SK-N-SH treated with all-trans-retinoic acid at 6 μM for 48 hours (cell line): ENCODE results near the gene RTN4RL1.

ENCODE experiments used
- ARNTL ChIP-seq: fragments of 450-650 bp; formaldehyde crosslinking; IDR thresholded peaks from 2 replicates; pipeline ENCODE4 v1.5.0; 2020; ENCODE audit warnings: low read depth, mild to moderate bottlenecking, moderate library complexity, borderline replicate concordance
- BACH2 ChIP-seq: fragments of 250-450 bp; sonication (Bioruptor Pico); IDR thresholded peaks from 2 replicates; pipeline ENCODE4 v1.9.0; 2021; ENCODE audit warnings: mild to moderate bottlenecking, borderline replicate concordance
- ISL1 ChIP-seq: fragments of 250-450 bp; sonication (Bioruptor Pico); IDR thresholded peaks from 2 replicates; pipeline ENCODE4 v2.1.2; 2022; ENCODE audit warnings: mild to moderate bottlenecking, moderate library complexity
- OSR1 ChIP-seq: fragments of 250-450 bp; sonication (Bioruptor Pico); IDR thresholded peaks from 2 replicates; pipeline ENCODE4 v1.8.0; 2022; ENCODE audit warnings: moderate library complexity, mild to moderate bottlenecking, inconsistent platforms
- PATZ1 ChIP-seq: fragments of 250-450 bp; sonication (Bioruptor Pico); IDR thresholded peaks from 2 replicates; pipeline ENCODE4 v1.8.0; 2020; ENCODE audit warnings: mild to moderate bottlenecking, moderate library complexity, borderline replicate concordance
- ZNF565 ChIP-seq: fragments of 450-650 bp; formaldehyde crosslinking; conservative IDR thresholded peaks from 2 replicates; pipeline ENCODE4 v1.5.0; 2020; ENCODE audit warnings: low read depth, mild to moderate bottlenecking, moderate library complexity
- ZNF8 ChIP-seq: fragments of 450-650 bp; formaldehyde crosslinking; IDR thresholded peaks from 2 replicates; pipeline ENCODE4 v1.5.0; 2020; ENCODE audit warnings: mild to moderate bottlenecking, moderate library complexity

- TF ChIP-seq BACH2 (CRISPR knock-in tag), result no peak
- TF ChIP-seq PATZ1 (CRISPR knock-in tag), result no peak
- TF ChIP-seq ISL1 (CRISPR knock-in tag), result no peak
- TF ChIP-seq ARNTL (CRISPR knock-in tag), result no peak
- no peak for TF ChIP-seq ZNF565 (CRISPR knock-in tag)
- TF ChIP-seq ZNF8 (CRISPR knock-in tag), result no peak
- TF ChIP-seq OSR1 (CRISPR knock-in tag), result no peak
Measured at GRCh38 chr17:2050300-2051060, 25.3 kb upstream of the RTN4RL1 start.
